KMS-11 (cell line): ENCODE data around the gene CUL9.

ENCODE experiments used
- H2AFZ ChIP-seq: fragments of 200-600 bp; sonication (generic); 2 replicates; pipeline ENCODE4 v1.6.1; 2016; ENCODE audit warnings: antibody characterized with exemption, mixed run types, low read depth
- H3K27ac ChIP-seq: fragments of 200-600 bp; sonication (generic); 2 replicates; pipeline ENCODE4 v1.6.1; 2016; ENCODE audit warnings: mild to moderate bottlenecking, mixed run types
- H3K27me3 ChIP-seq: fragments of 200-600 bp; sonication (generic); 2 replicates; pipeline ENCODE4 v1.6.1; 2017; ENCODE audit warnings: mild to moderate bottlenecking, low read depth, mixed run types, moderate library complexity; ENCODE audit not compliant: insufficient read depth
- H3K36me3 ChIP-seq: fragments of 200-600 bp; sonication (generic); 2 replicates; pipeline ENCODE4 v1.6.1; 2017; ENCODE audit warnings: mild to moderate bottlenecking, mixed run types; ENCODE audit not compliant: insufficient read depth
- H3K4me1 ChIP-seq: fragments of 200-600 bp; sonication (generic); 2 replicates; pipeline ENCODE4 v1.6.1; 2016; ENCODE audit warnings: mild to moderate bottlenecking, low read depth, mixed run types; ENCODE audit not compliant: poor library complexity, severe bottlenecking
- H3K4me2 ChIP-seq: fragments of 200-600 bp; sonication (generic); 2 replicates; pipeline ENCODE4 v1.7.0; 2016; ENCODE audit warnings: mild to moderate bottlenecking, mixed run types
- H3K4me3 ChIP-seq: fragments of 200-600 bp; sonication (generic); IDR thresholded peaks from 2 replicates; pipeline ENCODE4 v1.6.1; 2017; ENCODE audit warnings: low read depth, low read length, mixed read lengths; ENCODE audit not compliant: insufficient read depth
- H3K79me2 ChIP-seq: fragments of 200-600 bp; sonication (generic); 2 replicates; pipeline ENCODE4 v1.6.1; 2016; ENCODE audit warnings: low read depth, mixed run types; ENCODE audit not compliant: insufficient read depth
- H3K9ac ChIP-seq: fragments of 200-600 bp; sonication (generic); 2 replicates; pipeline ENCODE4 v1.6.1; 2016; ENCODE audit warnings: mild to moderate bottlenecking, mixed run types
- H4K20me1 ChIP-seq: fragments of 200-600 bp; sonication (generic); 2 replicates; pipeline ENCODE4 v1.6.1; 2016; ENCODE audit warnings: mild to moderate bottlenecking, mixed run types; ENCODE audit not compliant: insufficient read depth
- TF ChIP-seq, protein P1 (sequence below): fragments of 200-600 bp; sonication (generic); conservative IDR thresholded peaks from 2 replicates; pipeline ENCODE4 v1.6.1; 2017; ENCODE audit warnings: low read depth, mild to moderate bottlenecking, antibody characterized with exemption, low read length, moderate library complexity, mixed read lengths

The CUL9 gene

DNA sequence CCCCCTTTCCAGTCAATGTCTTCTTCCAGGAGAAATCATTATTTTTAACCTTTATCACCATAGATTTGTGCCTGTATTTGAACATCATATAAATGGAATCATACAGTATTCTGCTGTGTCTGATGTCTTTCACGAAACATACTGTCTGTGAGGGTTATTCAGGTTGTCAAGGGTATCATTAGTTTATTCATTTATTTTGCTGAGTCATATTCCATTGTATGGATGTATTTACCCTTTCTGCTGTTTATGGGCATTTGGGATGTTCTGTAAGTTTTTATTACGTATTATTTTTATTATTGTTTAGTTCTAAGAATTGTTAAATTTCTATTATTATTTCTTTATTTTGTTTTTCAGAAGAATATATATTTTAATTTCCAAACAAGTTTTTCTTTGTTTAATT lies 25.3 kb downstream of the CUL9 start:
- no peak overlapping the region for H3K4me2 ChIP-seq

GRCh38 chr6:43211955-43212354 lies 30.0 kb downstream of the CUL9 start:
- Histone ChIP-seq H4K20me1 (no peaks in the 10 kb centered on the region), H3K27ac (no peak overlapping the region), H3K36me3 (no peaks in the 10 kb centered on the region), H3K4me1 (no peaks in the 10 kb centered on the region), H3K9ac (no peak overlapping the region), H3K4me2 (no peak overlapping the region), H3K79me2 (no peaks in the 10 kb centered on the region), H2AFZ (no peak overlapping the region), H3K27me3 (no peaks in the 10 kb centered on the region), H3K4me3 (no peak overlapping the region)
- TF ChIP-seq, protein P1, sequence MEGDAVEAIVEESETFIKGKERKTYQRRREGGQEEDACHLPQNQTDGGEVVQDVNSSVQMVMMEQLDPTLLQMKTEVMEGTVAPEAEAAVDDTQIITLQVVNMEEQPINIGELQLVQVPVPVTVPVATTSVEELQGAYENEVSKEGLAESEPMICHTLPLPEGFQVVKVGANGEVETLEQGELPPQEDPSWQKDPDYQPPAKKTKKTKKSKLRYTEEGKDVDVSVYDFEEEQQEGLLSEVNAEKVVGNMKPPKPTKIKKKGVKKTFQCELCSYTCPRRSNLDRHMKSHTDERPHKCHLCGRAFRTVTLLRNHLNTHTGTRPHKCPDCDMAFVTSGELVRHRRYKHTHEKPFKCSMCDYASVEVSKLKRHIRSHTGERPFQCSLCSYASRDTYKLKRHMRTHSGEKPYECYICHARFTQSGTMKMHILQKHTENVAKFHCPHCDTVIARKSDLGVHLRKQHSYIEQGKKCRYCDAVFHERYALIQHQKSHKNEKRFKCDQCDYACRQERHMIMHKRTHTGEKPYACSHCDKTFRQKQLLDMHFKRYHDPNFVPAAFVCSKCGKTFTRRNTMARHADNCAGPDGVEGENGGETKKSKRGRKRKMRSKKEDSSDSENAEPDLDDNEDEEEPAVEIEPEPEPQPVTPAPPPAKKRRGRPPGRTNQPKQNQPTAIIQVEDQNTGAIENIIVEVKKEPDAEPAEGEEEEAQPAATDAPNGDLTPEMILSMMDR: no peak

More for the DNA sequence above, 25.3 kb downstream of the CUL9 start:
- Histone ChIP-seq H3K79me2 (no peaks in the 10 kb centered on the region), H3K27ac (no peak overlapping the region), H4K20me1 (no peaks in the 10 kb centered on the region), H3K36me3 (no peaks in the 10 kb centered on the region), H3K4me1 (no peaks in the 10 kb centered on the region), H2AFZ (no peak overlapping the region), H3K27me3 (no peaks in the 10 kb centered on the region), H3K9ac (no peak overlapping the region), H3K4me3 (no peak overlapping the region)
- TF ChIP-seq, protein P1: no peak

- Histone ChIP-seq H3K79me2 (no peaks in the 10 kb centered on the region), H3K4me3 (no peak overlapping the region), H3K27ac (no peak overlapping the region), H3K9ac (no peak overlapping the region), H3K27me3 (no peaks in the 10 kb centered on the region), H4K20me1 (no peaks in the 10 kb centered on the region), H3K4me2 (no peak overlapping the region), H3K36me3 (no peaks in the 10 kb centered on the region), H2AFZ (no peak overlapping the region), H3K4me1 (no peaks in the 10 kb centered on the region)
- TF ChIP-seq, protein P1: no peak
Observed at GRCh38 chr6:43213431-43213830, 31.4 kb downstream of the CUL9 start.

DNA sequence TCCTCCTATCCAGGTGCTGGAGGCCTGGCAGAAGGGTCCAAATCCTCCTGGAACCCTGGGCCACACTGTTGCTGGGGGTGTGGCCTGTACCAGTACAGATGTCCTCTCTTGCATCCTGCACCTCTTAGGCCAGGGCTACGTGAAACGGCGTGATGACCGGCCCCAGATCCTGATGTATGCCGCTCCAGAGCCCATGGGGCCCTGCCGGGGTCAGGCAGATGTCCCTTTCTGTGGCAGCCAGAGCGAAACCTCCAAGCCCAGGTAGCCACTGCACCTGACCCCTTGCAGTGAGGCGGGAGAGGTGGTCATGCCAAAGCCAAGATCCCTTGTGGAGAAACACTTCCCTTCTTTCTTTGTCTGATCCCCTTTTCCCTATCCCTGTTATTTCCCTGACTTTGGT lies 33.1 kb downstream of the CUL9 start:
- Histone ChIP-seq H3K27me3 (no peaks in the 10 kb centered on the region), H3K4me1 (no peaks in the 10 kb centered on the region), H3K27ac (no peak overlapping the region), H3K4me2 (no peak overlapping the region), H4K20me1 (no peaks in the 10 kb centered on the region), H3K9ac (no peak overlapping the region), H2AFZ (no peak overlapping the region), H3K79me2 (no peaks in the 10 kb centered on the region), H3K4me3 (no peak overlapping the region), H3K36me3 (no peaks in the 10 kb centered on the region)
- TF ChIP-seq, protein P1: no peak
